Stimulated activated CD8-positive, alpha-beta memory T cell treated with anti-CD3 and anti-CD28 coated beads, Interleukin-15, amount 100 ng/mL, for 48 hours (primary cell): Measurements from ENCODE around the gene EFCC1.

ENCODE experiments used
- DNase-seq, 2 donors: peaks; one replicate each; pipeline ENCODE4 v3.0.0-alpha.2; 2020; ENCODE audit warnings: low read depth in 2 of 2

The EFCC1 gene

GRCh38 chr3:129032716-129033115 lies 31.6 kb downstream of the EFCC1 start:
- DNase-seq = no peak

- DNase-seq = no peak
Observed at GRCh38 chr3:129033151-129033550, 32.0 kb downstream of the EFCC1 start.

GRCh38 chr3:129033633-129034321 lies 32.7 kb downstream of the EFCC1 start:
- DNase-seq = no peak

- DNase-seq = no peak
Observed at GRCh38 chr3:129034642-129035041, 33.5 kb downstream of the EFCC1 start.

GRCh38 chr3:129035360-129036221 lies 34.5 kb downstream of the EFCC1 start:
- DNase-seq = no peak

- no peak for DNase-seq
Observed at GRCh38 chr3:129036222-129037092, 35.4 kb downstream of the EFCC1 start.

- no peak for DNase-seq
Observed at GRCh38 chr3:129037093-129037419, 36.0 kb downstream of the EFCC1 start.

- no peak for DNase-seq
Observed at GRCh38 chr3:129038121-129038855, 37.2 kb downstream of the EFCC1 start.

- DNase-seq = no peak
Observed at GRCh38 chr3:129039271-129040038, 38.4 kb downstream of the EFCC1 start.

GRCh38 chr3:129040039-129040336 lies 38.9 kb downstream of the EFCC1 start:
- DNase-seq = no peak

- DNase-seq = no peak
Observed at GRCh38 chr3:129040579-129041300, 39.6 kb downstream of the EFCC1 start.

GRCh38 chr3:129045675-129046036 lies 44.6 kb downstream of the EFCC1 start:
- peak in 1 of 2 donors; percentile 46 for DNase-seq

GRCh38 chr3:129046037-129046731 lies 45.1 kb downstream of the EFCC1 start:
- DNase-seq = no peak

GRCh38 chr3:129046732-129047552 lies 45.8 kb downstream of the EFCC1 start:
- no peak for DNase-seq

- DNase-seq = no peak
Observed at GRCh38 chr3:129047553-129047839, 46.4 kb downstream of the EFCC1 start.

GRCh38 chr3:129050556-129051295 lies 49.6 kb downstream of the EFCC1 start:
- DNase-seq = no peak

- DNase-seq = no peak
Observed at GRCh38 chr3:129051871-129052340, 50.8 kb downstream of the EFCC1 start.

- DNase-seq = no peak
Observed at GRCh38 chr3:129052675-129053074, 51.6 kb downstream of the EFCC1 start.
